ENCODE measurements around the gene EGFR.

The EGFR gene

GRCh38 chr7:55189878-55190436 lies 171.1 kb downstream of the EGFR start:
- no peaks in the 10 kb centered on the region for H3K27me3 ChIP-seq (replicated peaks)
- peaks cover 25% of the 10 kb centered on the region for H3K36me3 ChIP-seq (replicated peaks)
- no peak for TF ChIP-seq CTCF (IDR thresholded peaks at IDR 0.05; ENCODE audit: low read depth, low read length, missing control alignments)
- H3K27ac ChIP-seq: no peak overlapping the region
- no peak overlapping the region for H3K4me3 ChIP-seq (ENCODE audit: low read depth, low read length)
- in situ Hi-C loops (cut with HindIII; ENCODE audit: low pct_ligation_motif_present, low sequenced_read_pairs): no loop called here
- DNase-seq: no peak

- no peak overlapping the region for H3K27ac ChIP-seq
- TF ChIP-seq CTCF (IDR thresholded peaks at IDR 0.05; ENCODE audit: low read depth, low read length, missing control alignments): no peak
- no peaks in the 10 kb centered on the region for H3K27me3 ChIP-seq (replicated peaks)
- in situ Hi-C loops (cut with HindIII; ENCODE audit: low pct_ligation_motif_present, low sequenced_read_pairs): no loop called here
- peaks cover 19% of the 10 kb centered on the region for H3K36me3 ChIP-seq (replicated peaks)
- H3K4me3 ChIP-seq (ENCODE audit: low read depth, low read length): no peak overlapping the region
- no peak for DNase-seq
Measured at GRCh38 chr7:55190511-55191160, 171.8 kb downstream of the EGFR start.

DNA sequence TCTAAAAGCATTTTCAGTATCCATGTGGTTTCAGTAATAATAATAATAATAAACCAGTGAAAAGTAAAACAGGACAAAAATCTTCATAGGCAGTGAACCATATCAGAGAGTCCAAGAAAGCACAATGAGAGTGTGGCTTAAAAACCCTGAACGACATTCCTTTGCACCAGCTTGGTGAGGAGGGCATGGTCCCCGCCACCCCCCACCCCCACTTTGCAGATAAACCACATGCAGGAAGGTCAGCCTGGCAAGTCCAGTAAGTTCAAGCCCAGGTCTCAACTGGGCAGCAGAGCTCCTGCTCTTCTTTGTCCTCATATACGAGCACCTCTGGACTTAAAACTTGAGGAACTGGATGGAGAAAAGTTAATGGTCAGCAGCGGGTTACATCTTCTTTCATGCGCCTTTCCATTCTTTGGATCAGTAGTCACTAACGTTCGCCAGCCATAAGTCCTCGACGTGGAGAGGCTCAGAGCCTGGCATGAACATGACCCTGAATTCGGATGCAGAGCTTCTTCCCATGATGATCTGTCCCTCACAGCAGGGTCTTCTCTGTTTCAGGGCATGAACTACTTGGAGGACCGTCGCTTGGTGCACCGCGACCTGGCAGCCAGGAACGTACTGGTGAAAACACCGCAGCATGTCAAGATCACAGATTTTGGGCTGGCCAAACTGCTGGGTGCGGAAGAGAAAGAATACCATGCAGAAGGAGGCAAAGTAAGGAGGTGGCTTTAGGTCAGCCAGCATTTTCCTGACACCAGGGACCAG lies 172.5 kb downstream of the EGFR start:
- Histone ChIP-seq H3K27me3 (replicated peaks) (no peaks in the 10 kb centered on the region), H3K4me3 (ENCODE audit: low read depth, low read length) (no peak overlapping the region), H3K27ac (no peak overlapping the region), H3K36me3 (replicated peaks) (peaks cover 19% of the 10 kb centered on the region)
- no peak for DNase-seq
- no peak for TF ChIP-seq CTCF (IDR thresholded peaks at IDR 0.05; ENCODE audit: low read depth, low read length, missing control alignments)
- in situ Hi-C loops (cut with HindIII; ENCODE audit: low pct_ligation_motif_present, low sequenced_read_pairs): no loop called here

DNA sequence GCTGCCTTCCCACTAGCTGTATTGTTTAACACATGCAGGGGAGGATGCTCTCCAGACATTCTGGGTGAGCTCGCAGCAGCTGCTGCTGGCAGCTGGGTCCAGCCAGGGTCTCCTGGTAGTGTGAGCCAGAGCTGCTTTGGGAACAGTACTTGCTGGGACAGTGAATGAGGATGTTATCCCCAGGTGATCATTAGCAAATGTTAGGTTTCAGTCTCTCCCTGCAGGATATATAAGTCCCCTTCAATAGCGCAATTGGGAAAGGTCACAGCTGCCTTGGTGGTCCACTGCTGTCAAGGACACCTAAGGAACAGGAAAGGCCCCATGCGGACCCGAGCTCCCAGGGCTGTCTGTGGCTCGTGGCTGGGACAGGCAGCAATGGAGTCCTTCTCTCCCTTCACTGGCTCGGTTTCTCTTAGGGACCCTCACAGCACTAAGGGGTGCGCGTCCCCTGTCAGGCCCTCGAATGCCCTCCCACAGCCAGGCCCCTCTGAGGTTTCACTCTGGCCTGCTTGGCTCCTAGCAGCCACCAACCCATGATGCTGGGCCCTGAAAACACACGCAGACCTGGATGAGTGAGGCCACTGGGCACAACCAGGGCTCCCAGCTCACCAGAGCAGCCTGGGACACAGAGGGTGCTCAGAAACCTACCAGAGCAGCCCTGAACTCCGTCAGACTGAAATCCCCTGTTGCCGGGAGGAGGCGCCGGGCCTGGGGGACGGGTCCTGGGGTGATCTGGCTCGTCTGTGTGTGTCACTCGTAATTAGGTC lies 173.3 kb downstream of the EGFR start:
- no peaks in the 10 kb centered on the region for H3K27me3 ChIP-seq (replicated peaks)
- TF ChIP-seq CTCF (IDR thresholded peaks at IDR 0.05; ENCODE audit: low read depth, low read length, missing control alignments): peak; percentile 31
- peak overlapping the region; percentile 62 for H3K27ac ChIP-seq
- H3K4me3 ChIP-seq (ENCODE audit: low read depth, low read length): no peak overlapping the region
- peaks cover 15% of the 10 kb centered on the region for H3K36me3 ChIP-seq (replicated peaks)
- in situ Hi-C loops (cut with HindIII; ENCODE audit: low pct_ligation_motif_present, low sequenced_read_pairs): no loop called here
- DNase-seq: no peak

GRCh38 chr7:55192723-55193122 lies 173.9 kb downstream of the EGFR start:
- Histone ChIP-seq H3K4me3 (ENCODE audit: low read depth, low read length) (no peak overlapping the region), H3K36me3 (replicated peaks) (peaks cover 9% of the 10 kb centered on the region), H3K27me3 (replicated peaks) (no peaks in the 10 kb centered on the region), H3K27ac (peak overlapping the region; percentile 62)
- peak; percentile 71 for DNase-seq
- in situ Hi-C loops (cut with HindIII; ENCODE audit: low pct_ligation_motif_present, low sequenced_read_pairs): no loop called here
- TF ChIP-seq CTCF (IDR thresholded peaks at IDR 0.05; ENCODE audit: low read depth, low read length, missing control alignments): no peak

Measured in brain microvascular endothelial cell (primary cell).